ENCODE results near the gene PCGF3. TPM values are rescaled to one million over a fixed set of nuclear protein-coding genes. Genes with fewer than 3 reads are reported as not detected.

PCGF3 gene
- total RNA-seq, 1 donor from 2014 or later: 21.5 TPM

- TF ChIP-seq CTCF (IDR thresholded peaks at IDR 0.05; ENCODE audit: borderline replicate concordance): no peak
- Histone ChIP-seq H3K36me3 (no peaks in the 10 kb centered on the region), H3K27ac (replicated peaks) (peak overlapping the region; percentile 87), H3K4me1 (peaks cover 54% of the 10 kb centered on the region), H3K9me3 (replicated peaks) (no peaks in the 10 kb centered on the region), H3K27me3 (ENCODE audit: low read depth) (no peaks in the 10 kb centered on the region), H3K4me3 (peak overlapping the region; percentile 74)
- intact Hi-C loops (cut with micrococcal nuclease): no loop called here
- peak; percentile 92 for DNase-seq
Observed at GRCh38 chr4:687048-687970, 18.3 kb upstream of the PCGF3 start.

GRCh38 chr4:687971-688853 is 17.4 kb upstream of the PCGF3 start:
- intact Hi-C loops (cut with micrococcal nuclease): no loop called here
- peak overlapping the region; percentile 74 for H3K4me3 ChIP-seq
- no peak for TF ChIP-seq CTCF (IDR thresholded peaks at IDR 0.05; ENCODE audit: borderline replicate concordance)
- no peaks in the 10 kb centered on the region for H3K9me3 ChIP-seq (replicated peaks)
- peaks cover 6% of the 10 kb centered on the region for H3K27me3 ChIP-seq (ENCODE audit: low read depth)
- peaks cover 50% of the 10 kb centered on the region for H3K4me1 ChIP-seq
- peak overlapping the region; percentile 87 for H3K27ac ChIP-seq (replicated peaks)
- DNase-seq: no peak
- no peaks in the 10 kb centered on the region for H3K36me3 ChIP-seq

GRCh38 chr4:688854-689681 is 16.6 kb upstream of the PCGF3 start, which contains the start of gene SLC49A3:
Gene SLC49A3, minus strand, starts transcription at chr4:689151. Its CDS starts 24 bp downstream, at chr4:689127.
- no peaks in the 10 kb centered on the region for H3K36me3 ChIP-seq
- peak within 1 kb of the TSS; percentile 74 for H3K4me3 ChIP-seq
- H3K4me1 ChIP-seq: peaks cover 42% of the 10 kb centered on the region
- no peak for TF ChIP-seq CTCF (IDR thresholded peaks at IDR 0.05; ENCODE audit: borderline replicate concordance)
- no peaks in the 10 kb centered on the region for H3K9me3 ChIP-seq (replicated peaks)
- peak within 1 kb of the TSS; percentile 87 for H3K27ac ChIP-seq (replicated peaks)
- peaks cover 13% of the 10 kb centered on the region for H3K27me3 ChIP-seq (ENCODE audit: low read depth)
- peak; percentile 52 for DNase-seq
- intact Hi-C loops (cut with micrococcal nuclease): no loop called here

GRCh38 chr4:689723-690122 is 15.9 kb upstream of the PCGF3 start:
- H3K4me1 ChIP-seq: peaks cover 39% of the 10 kb centered on the region
- peak overlapping the region; percentile 74 for H3K4me3 ChIP-seq
- TF ChIP-seq CTCF (IDR thresholded peaks at IDR 0.05; ENCODE audit: borderline replicate concordance): no peak
- no peaks in the 10 kb centered on the region for H3K9me3 ChIP-seq (replicated peaks)
- H3K27ac ChIP-seq (replicated peaks): peak overlapping the region; percentile 87
- intact Hi-C loops (cut with micrococcal nuclease): no loop called here
- H3K27me3 ChIP-seq (ENCODE audit: low read depth): peaks cover 16% of the 10 kb centered on the region
- no peak for DNase-seq
- H3K36me3 ChIP-seq: no peaks in the 10 kb centered on the region

Data from left ventricle myocardium inferior (tissue), 1 donor.